ENCODE measurements around the gene RARB. TPM values are rescaled to one million over a fixed set of nuclear protein-coding genes. Genes with fewer than 3 reads are reported as not detected.

RARB gene
- total and polyA plus RNA-seq, 9 of the 15 experiments (the other 6 are each of a cell fraction or from before 2014, with no cell fraction given), result 0.15 to 1.3 (median 0.27) TPM

- TF ChIP-seq TAF7 (tag; IDR thresholded peaks at IDR 0.05), result no peak
- no peak for TF ChIP-seq MAFG (tag; conservative IDR thresholded peaks at IDR 0.05)
These were observed 120.8 kb downstream of the RARB start (continued) for GRCh38 chr3:25548836-25549235.

- TF ChIP-seq TSC22D4 (tag; IDR thresholded peaks at IDR 0.05) (no peak), TAL1 (IDR thresholded peaks at IDR 0.05) (no peak), CBX8 (IDR thresholded peaks at IDR 0.05; ENCODE audit: borderline replicate concordance, extremely low read depth, low read depth, low read length, poor library complexity, severe bottlenecking) (no peak), ZNF23 (CRISPR knock-in tag; IDR thresholded peaks at IDR 0.05) (no peak), SP1 (CRISPR knock-in tag; IDR thresholded peaks at IDR 0.05) (no peak), MYC (IDR thresholded peaks at IDR 0.05; ENCODE audit: low read depth, low read length) (no peak), MYC (CRISPR knock-in tag; IDR thresholded peaks at IDR 0.05; ENCODE audit: borderline replicate concordance, low read depth) (no peak), LCOR (CRISPR knock-in tag; IDR thresholded peaks at IDR 0.05) (no peak), ILF3 (IDR thresholded peaks at IDR 0.05; ENCODE audit: borderline replicate concordance) (no peak), GTF2B (IDR thresholded peaks at IDR 0.05; ENCODE audit: extremely low read depth, insufficient read length) (no peak), TCF3 (CRISPR knock-in tag; IDR thresholded peaks at IDR 0.05) (no peak), XRCC5 (IDR thresholded peaks at IDR 0.05; ENCODE audit: low read depth, low read length) (no peak), NFIX (CRISPR knock-in tag; IDR thresholded peaks at IDR 0.05; ENCODE audit: low read depth) (no peak), ZNF324 (CRISPR knock-in tag; IDR thresholded peaks at IDR 0.05) (no peak), FOXP1 (CRISPR knock-in tag; IDR thresholded peaks at IDR 0.05) (no peak), RB1 (IDR thresholded peaks at IDR 0.05; ENCODE audit: low read depth) (no peak), ZKSCAN3 (CRISPR knock-in tag; IDR thresholded peaks at IDR 0.05) (no peak)
- TF ChIP-seq, protein P1, sequence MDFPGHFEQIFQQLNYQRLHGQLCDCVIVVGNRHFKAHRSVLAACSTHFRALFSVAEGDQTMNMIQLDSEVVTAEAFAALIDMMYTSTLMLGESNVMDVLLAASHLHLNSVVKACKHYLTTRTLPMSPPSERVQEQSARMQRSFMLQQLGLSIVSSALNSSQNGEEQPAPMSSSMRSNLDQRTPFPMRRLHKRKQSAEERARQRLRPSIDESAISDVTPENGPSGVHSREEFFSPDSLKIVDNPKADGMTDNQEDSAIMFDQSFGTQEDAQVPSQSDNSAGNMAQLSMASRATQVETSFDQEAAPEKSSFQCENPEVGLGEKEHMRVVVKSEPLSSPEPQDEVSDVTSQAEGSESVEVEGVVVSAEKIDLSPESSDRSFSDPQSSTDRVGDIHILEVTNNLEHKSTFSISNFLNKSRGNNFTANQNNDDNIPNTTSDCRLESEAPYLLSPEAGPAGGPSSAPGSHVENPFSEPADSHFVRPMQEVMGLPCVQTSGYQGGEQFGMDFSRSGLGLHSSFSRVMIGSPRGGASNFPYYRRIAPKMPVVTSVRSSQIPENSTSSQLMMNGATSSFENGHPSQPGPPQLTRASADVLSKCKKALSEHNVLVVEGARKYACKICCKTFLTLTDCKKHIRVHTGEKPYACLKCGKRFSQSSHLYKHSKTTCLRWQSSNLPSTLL (IDR thresholded peaks at IDR 0.05), result no peak
- H3K4me3 ChIP-seq, result no peak overlapping the region
- 0% methylated on average over 3 of the region's 3 CpGs for WGBS (ENCODE audit: insufficient coverage, low coverage, missing lambda C conversion rate)
- ChIA-PET CTCF (ENCODE audit: low intra/inter-chr PET ratio) (no interaction called here), POLR2A (no interaction called here)
- no peaks in the 10 kb centered on the region for H3K36me3 ChIP-seq (ENCODE audit: control insufficient read depth, insufficient read depth, low read length)
- no peaks in the 10 kb centered on the region for H3K4me1 ChIP-seq (replicated peaks in 1 of 2; ENCODE audit: control insufficient read depth in 2 of 2, insufficient read depth in 2 of 2, low read length in 2 of 2)
- FAIRE-seq (no peak), DNase-seq (ENCODE audit: extremely low read depth in 1 of 4, low spot score in 3 of 4) (no peak), ATAC-seq (no peak)
- H3K9me3 ChIP-seq (replicated peaks; ENCODE audit: control insufficient read depth, insufficient read depth, low read depth, low read length), result no peaks in the 10 kb centered on the region
- H3K27ac ChIP-seq (ENCODE audit: extremely low read depth, low read depth, low read length), result no peak overlapping the region
- no peak overlapping the region for H3K4me2 ChIP-seq (ENCODE audit: insufficient read depth, low read length)
- intact Hi-C loops (cut with micrococcal nuclease) (no loop called here), in situ Hi-C loops (cut with MboI) (no loop called here)
- BruUV-seq (replicated peaks), result no TSS peak
- no peaks in the 10 kb centered on the region for H4K20me1 ChIP-seq (replicated peaks; ENCODE audit: control insufficient read depth, insufficient read depth, low read length)
- H3K79me2 ChIP-seq (ENCODE audit: control insufficient read depth, insufficient read depth, low read length), result no peaks in the 10 kb centered on the region
- H3K9ac ChIP-seq (ENCODE audit: insufficient read depth in 1 of 2, low read depth in 2 of 2, low read length in 2 of 2), result no peak overlapping the region
- H3K27me3 ChIP-seq (ENCODE audit: control insufficient read depth in 2 of 2, insufficient read depth in 2 of 2, low read length in 2 of 2), result no peaks in the 10 kb centered on the region; a peak in 1 of 5 replicates
- no peaks in the 10 kb centered on the region for H3K9me1 ChIP-seq (ENCODE audit: control insufficient read depth, insufficient read depth, low read length)
- H2AFZ ChIP-seq (ENCODE audit: low read depth, low read length), result no peak overlapping the region
These were observed 124.2 kb downstream of the RARB start for GRCh38 chr3:25552251-25552650.

Measured in K562 (cell line).